ENCODE data around the gene TIMM29. TPM values are rescaled to one million over a fixed set of nuclear protein-coding genes. Genes with fewer than 3 reads are reported as not detected.

TIMM29 gene
- 12.7 to 19.1 TPM (median 18.4 TPM) in 5 replicates for total RNA-seq (2022; extraction: Qiagen RNA extraction; ENCODE audit: low read depth)

GRCh38 chr19:10928563-10929401, at the start of gene TIMM29, which contains the start of gene YIPF2:
Gene TIMM29 (plus strand): TSS chr19:10928811. CDS start chr19:10928823, 12 bp downstream.
Gene YIPF2 (minus strand): TSS chr19:10928639. CDS start chr19:10928410, 229 bp downstream.

GRCh38 chr19:10960314-10961072, 31.9 kb downstream of the TIMM29 start, which contains the start of gene SMARCA4:
Gene SMARCA4 (plus strand): TSS chr19:10961030. CDS start chr19:10984152, 23,122 bp downstream.

Other genes starting within 250 kb of the TIMM29 start
- 30.1 to 34.3 TPM (median 31.2 TPM) in 5 replicates for gene QTRT1, start 227.4 kb upstream of the TIMM29 start, total RNA-seq (2022; extraction: Qiagen RNA extraction; ENCODE audit: low read depth)
- gene DNM2, start 210.7 kb upstream of the TIMM29 start, total RNA-seq (2022; extraction: Qiagen RNA extraction; ENCODE audit: low read depth), result 48.3 to 58.4 TPM (median 54.1 TPM) in 5 replicates
- 23.4 to 30.0 TPM (median 29.4 TPM) in 5 replicates for gene TMED1, start 92.6 kb upstream of the TIMM29 start, total RNA-seq (2022; extraction: Qiagen RNA extraction; ENCODE audit: low read depth)
- 0.21 to 0.23 TPM in 2 of 5 replicates, not detected in the others for gene C19orf38, start 80.4 kb upstream of the TIMM29 start, total RNA-seq (2022; extraction: Qiagen RNA extraction; ENCODE audit: low read depth)
- 36.4 to 50.1 TPM (median 47.1 TPM) in 5 replicates for gene CARM1, start 57.3 kb upstream of the TIMM29 start, total RNA-seq (2022; extraction: Qiagen RNA extraction; ENCODE audit: low read depth)
- gene YIPF2, start 172 bp upstream of the TIMM29 start, total RNA-seq (2022; extraction: Qiagen RNA extraction; ENCODE audit: low read depth), result 16.3 to 22.0 TPM (median 19.2 TPM) in 5 replicates
- gene SMARCA4, start 32.2 kb downstream of the TIMM29 start, total RNA-seq (2022; extraction: Qiagen RNA extraction; ENCODE audit: low read depth), result 7.1 to 11.0 TPM (median 8.5 TPM) in 5 replicates
- gene LDLR, start 160.7 kb downstream of the TIMM29 start, total RNA-seq (2022; extraction: Qiagen RNA extraction; ENCODE audit: low read depth), result 23.2 to 36.1 TPM (median 34.3 TPM) in 5 replicates
- 15.6 to 22.5 TPM (median 21.0 TPM) in 5 replicates for gene SPC24, start 227.0 kb downstream of the TIMM29 start, total RNA-seq (2022; extraction: Qiagen RNA extraction; ENCODE audit: low read depth)

Data from A549 treated with GW870086 at 1 μM for 4 hours (cell line).